ENCODE data around the gene MYL6B.

DNA sequence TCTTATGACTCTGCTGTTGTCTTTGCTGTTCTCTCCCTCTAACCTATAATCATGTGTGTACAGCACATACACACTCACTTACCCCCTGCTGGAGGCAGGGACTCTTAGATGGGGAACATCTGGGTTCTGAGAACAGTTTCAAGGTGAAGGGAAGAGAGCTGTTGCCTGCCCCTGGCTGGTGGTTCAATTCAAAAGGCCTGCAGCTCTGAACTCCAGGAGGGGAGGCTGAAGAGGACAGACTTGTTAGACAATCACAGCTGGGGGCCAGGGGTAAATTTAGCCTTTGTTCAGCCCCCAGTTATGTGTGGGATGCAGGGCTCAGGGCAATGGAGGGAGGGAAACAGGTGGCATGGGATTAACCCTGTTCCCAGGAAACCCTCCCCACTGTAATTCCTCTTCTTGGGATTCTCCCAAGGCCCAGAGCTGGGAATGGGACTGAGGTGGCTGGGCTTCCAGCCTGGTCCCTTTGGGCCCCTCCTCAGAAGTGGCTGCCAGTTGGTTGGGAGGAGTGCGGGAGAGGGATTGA, 1.9 kb downstream of the MYL6B start:
- TF ChIP-seq, protein P1, sequence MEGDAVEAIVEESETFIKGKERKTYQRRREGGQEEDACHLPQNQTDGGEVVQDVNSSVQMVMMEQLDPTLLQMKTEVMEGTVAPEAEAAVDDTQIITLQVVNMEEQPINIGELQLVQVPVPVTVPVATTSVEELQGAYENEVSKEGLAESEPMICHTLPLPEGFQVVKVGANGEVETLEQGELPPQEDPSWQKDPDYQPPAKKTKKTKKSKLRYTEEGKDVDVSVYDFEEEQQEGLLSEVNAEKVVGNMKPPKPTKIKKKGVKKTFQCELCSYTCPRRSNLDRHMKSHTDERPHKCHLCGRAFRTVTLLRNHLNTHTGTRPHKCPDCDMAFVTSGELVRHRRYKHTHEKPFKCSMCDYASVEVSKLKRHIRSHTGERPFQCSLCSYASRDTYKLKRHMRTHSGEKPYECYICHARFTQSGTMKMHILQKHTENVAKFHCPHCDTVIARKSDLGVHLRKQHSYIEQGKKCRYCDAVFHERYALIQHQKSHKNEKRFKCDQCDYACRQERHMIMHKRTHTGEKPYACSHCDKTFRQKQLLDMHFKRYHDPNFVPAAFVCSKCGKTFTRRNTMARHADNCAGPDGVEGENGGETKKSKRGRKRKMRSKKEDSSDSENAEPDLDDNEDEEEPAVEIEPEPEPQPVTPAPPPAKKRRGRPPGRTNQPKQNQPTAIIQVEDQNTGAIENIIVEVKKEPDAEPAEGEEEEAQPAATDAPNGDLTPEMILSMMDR (IDR thresholded peaks at IDR 0.05): no peak
- TF ChIP-seq EP300 (IDR thresholded peaks at IDR 0.05) (no peak), POLR2A (IDR thresholded peaks at IDR 0.05) (no peak)

Data from tibial nerve (tissue), 4 donors.